Effector memory CD8-positive, alpha-beta T cell (primary cell): ENCODE measurements around the gene TMSB4X.

ENCODE experiments used
- ATAC-seq: fragments of 150-1000 bp; cut with Tn5 transposase; replicated peaks from 2 replicates; pipeline ENCODE4 v1.10.0; 2021; ENCODE audit warnings: mild to moderate bottlenecking, moderate library complexity
- DNase-seq, 3 experiments: peaks; one replicate each; pipeline ENCODE4 v3.0.0; 2021
- H3K27ac Mint-ChIP-seq, 2 donors: one replicate each; pipeline ENCODE4 v1.8.0; 2022; ENCODE audit warnings: mild to moderate bottlenecking in 2 of 2, mixed read lengths in 2 of 2, moderate library complexity in 2 of 2
- H3K27me3 Mint-ChIP-seq, 2 donors: one replicate each; pipeline ENCODE4 v1.8.0; 2022; ENCODE audit warnings: mixed read lengths in 2 of 2
- H3K36me3 Mint-ChIP-seq: one replicate; pipeline ENCODE4 v1.8.0; 2022; ENCODE audit warnings: mild to moderate bottlenecking, moderate library complexity, mixed read lengths; ENCODE audit not compliant: insufficient read depth
- H3K4me1 Mint-ChIP-seq, 2 donors: one replicate each; pipeline ENCODE4 v1.8.0; 2022; ENCODE audit warnings: low read depth in 2 of 2, mixed read lengths in 2 of 2
- H3K4me3 Mint-ChIP-seq, 2 donors: one replicate each; pipeline ENCODE4 v1.8.0; 2022; ENCODE audit warnings: mild to moderate bottlenecking in 2 of 2, mixed read lengths in 2 of 2, moderate library complexity in 2 of 2
- H3K9me3 Mint-ChIP-seq, 2 donors: one replicate each; pipeline ENCODE4 v1.8.0; 2022; ENCODE audit warnings: mixed read lengths in 2 of 2

TMSB4X gene

DNA sequence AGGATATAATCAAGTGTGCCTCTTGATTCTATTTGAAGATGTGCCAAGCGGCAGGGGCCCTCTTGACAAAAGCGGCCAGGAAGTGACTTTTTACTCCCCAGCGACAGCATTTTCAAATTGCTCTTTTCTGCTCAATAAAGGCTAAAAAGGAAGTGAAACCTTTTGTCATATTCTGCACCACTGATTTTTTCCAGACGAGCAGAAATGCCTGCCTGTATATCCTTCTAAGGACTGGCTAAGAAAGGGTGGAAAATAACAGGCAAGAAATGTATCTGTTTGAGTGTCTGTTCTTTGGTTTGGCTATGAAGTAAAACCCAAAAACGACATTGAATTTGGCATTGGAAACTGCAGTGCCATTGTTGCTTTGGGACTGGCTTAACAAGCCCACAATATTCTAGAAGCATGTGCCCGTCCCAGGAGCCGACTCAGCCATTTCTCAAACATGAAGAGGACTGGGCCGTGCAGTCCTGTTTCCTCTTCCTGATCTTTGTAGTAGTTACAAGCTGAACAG lies 25.4 kb downstream of the TMSB4X start:
- Mint-ChIP-seq H3K27ac (peak overlapping the region; percentile 92 to 95), H3K9me3 (no peaks in the 10 kb centered on the region), H3K36me3 (no peaks in the 10 kb centered on the region), H3K4me3 (peak overlapping the region; percentile 62 to 73), H3K4me1 (peaks cover 27 to 43% of the 10 kb centered on the region in 2 donors), H3K27me3 (no peaks in the 10 kb centered on the region)
- no peak for DNase-seq
- peak; percentile 61 for ATAC-seq

DNA sequence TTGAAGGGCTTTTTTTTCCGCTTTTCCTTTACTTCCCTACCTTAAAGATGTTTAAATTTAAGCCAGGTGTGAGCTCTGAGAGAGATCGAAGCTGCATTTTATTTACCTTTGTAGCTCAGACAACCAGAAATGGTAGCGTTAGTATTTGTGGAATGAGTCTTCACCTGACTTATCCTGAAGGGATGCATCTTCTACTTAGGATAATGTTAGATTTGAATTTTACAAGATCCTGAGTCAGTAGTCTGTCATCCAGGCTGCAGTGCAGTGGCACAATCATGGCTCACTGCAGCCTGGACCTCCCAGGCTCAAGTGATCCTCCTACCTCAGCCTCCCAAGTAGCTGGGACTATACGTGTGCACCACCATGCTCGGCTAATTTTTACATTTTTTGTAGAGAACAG lies 26.2 kb downstream of the TMSB4X start:
- Mint-ChIP-seq H3K4me3 (peak overlapping the region in 1 of 2 donors; percentile 73), H3K4me1 (peaks cover 32 to 48% of the 10 kb centered on the region in 2 donors), H3K27me3 (no peaks in the 10 kb centered on the region), H3K36me3 (no peaks in the 10 kb centered on the region), H3K9me3 (no peaks in the 10 kb centered on the region), H3K27ac (peak overlapping the region; percentile 92 to 95)
- DNase-seq: no peak
- ATAC-seq: no peak

DNA sequence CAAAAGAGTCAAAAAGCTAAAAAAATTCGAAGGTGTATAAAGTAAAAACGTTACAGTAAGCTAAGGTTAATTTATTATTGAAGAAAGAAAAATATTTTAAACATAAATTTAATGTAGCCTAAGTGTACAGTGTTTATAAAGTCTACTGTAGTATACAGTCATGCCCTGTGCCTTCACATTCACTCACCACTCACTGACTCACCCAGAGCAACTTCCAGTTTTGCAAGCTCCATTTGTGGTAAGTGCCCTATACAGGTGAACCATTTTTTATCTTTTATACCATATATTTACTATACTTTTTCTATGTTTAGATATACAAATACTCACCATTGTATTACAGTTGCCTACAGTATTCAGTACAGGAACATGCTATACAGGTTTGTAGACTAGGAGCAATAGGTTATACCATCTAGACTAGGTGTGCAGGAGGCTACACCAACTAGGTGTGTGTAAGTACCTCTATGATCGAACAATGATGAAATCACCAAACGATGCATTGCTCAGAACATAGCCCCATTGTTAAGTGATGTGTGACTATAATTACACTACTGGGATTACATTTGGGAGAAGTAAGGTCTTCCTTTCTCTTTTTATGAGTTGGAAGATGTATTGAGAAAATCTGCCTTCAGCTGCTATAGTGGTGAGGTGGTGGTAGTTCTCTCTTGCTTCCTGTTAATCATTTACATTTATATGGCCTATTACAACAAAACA lies 27.2 kb downstream of the TMSB4X start:
- DNase-seq (no peak), ATAC-seq (peak; percentile 32)
- no peaks in the 10 kb centered on the region for H3K36me3 Mint-ChIP-seq
- peaks cover 36 to 49% of the 10 kb centered on the region in 2 donors for H3K4me1 Mint-ChIP-seq
- H3K4me3 Mint-ChIP-seq: no peak overlapping the region
- no peaks in the 10 kb centered on the region for H3K27me3 Mint-ChIP-seq
- peak overlapping the region in 1 of 2 donors; percentile 73 for H3K27ac Mint-ChIP-seq
- no peaks in the 10 kb centered on the region for H3K9me3 Mint-ChIP-seq

DNA sequence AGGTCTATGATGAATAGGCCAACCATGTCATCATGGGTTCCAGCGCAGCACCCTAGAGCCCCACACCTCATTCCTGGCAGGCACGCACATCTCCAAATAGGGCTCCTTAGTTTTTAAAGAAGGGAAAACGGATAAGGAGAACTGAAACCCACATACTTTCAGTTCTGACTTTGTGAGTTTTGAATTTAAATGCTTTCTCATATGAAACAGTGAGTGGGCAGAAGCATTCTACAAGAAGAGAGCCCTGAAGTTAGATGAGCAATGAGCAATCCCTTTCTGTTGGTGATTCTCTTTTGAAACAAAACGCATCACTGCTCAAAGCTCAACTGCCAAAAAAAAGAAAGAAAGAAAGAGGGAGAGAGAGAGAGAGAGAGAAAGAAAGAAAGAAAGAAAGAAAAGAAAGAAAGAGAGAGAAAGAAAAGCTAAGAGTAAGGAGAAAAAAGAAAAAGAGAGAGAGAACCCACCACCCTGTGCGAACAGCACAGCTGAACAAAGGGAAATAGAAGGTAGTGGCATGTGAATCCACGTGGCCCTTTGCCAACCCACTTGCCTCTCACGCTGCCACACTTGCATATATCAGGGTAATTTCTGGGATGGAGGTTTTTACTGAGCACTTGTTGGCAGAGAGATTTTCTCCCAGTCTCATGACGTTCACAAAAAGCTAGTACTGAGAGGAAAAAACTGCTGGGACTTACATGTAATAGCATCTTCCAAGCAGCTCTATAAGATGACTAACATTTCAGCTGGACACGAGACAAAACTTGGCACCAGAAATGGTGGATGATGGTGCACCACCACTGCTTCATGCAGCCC lies 31.0 kb downstream of the TMSB4X start:
- Mint-ChIP-seq H3K27me3 (no peaks in the 10 kb centered on the region), H3K4me1 (peaks cover 26 to 32% of the 10 kb centered on the region in 2 donors), H3K27ac (peak overlapping the region; percentile 85 to 89), H3K9me3 (no peaks in the 10 kb centered on the region), H3K4me3 (peak overlapping the region; percentile 68 to 75), H3K36me3 (no peaks in the 10 kb centered on the region)
- DNase-seq: no peak
- peak; percentile 58 for ATAC-seq

DNA sequence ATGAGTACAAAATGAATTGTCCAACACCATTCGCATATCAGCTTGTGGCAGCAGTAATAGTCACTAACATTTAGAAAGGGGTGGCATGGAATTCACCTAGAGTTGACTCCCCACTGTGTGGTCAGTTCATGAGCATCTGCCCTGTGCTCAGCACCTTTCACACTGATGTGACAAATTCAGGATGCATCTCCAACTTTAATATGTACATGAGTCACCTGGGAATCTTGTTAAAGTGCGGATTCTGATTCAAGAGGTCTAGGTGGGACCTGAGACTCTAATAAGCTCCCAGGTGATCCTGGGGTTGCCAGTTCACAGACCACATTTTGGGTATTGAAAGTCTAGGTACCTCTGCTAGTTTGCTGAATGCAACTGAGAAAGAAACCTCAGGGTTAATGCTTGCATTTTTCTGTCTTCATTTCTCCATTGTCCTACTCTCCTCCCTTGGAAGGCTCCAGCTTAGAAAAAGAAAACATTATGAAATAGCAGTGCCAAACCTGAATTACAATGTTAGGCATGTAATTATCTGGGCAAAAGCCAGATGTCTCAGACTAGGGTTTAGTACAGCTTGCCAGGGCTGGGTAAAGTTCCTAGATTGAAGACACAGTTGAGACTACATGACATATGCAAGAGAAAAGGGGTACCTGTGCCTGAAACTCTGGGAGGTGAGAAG lies 32.7 kb downstream of the TMSB4X start:
- no peak for DNase-seq
- H3K4me3 Mint-ChIP-seq: peak overlapping the region in 1 of 2 donors; percentile 8
- no peak for ATAC-seq
- no peaks in the 10 kb centered on the region for H3K9me3 Mint-ChIP-seq
- peaks cover 21 to 32% of the 10 kb centered on the region in 2 donors for H3K4me1 Mint-ChIP-seq
- no peaks in the 10 kb centered on the region for H3K27me3 Mint-ChIP-seq
- peak overlapping the region in 1 of 2 donors; percentile 28 for H3K27ac Mint-ChIP-seq
- H3K36me3 Mint-ChIP-seq: no peaks in the 10 kb centered on the region

DNA sequence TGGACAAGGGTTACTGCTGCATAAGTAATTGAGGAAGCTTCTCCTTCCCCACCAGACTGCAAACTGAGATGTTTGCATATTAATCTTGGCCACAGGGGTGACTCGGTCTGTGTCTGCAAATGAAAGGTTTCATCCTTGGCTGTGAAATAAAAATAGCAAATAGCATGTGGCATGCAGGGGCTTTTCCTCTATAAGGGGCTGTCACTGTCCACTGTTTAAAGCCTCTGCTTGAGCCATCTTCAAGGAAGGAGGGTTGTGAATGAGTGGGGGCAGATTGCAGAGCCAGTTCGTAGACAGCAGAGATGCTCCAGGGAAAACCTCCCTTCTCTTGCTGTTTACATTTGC lies 33.3 kb downstream of the TMSB4X start:
- H3K4me3 Mint-ChIP-seq: peak overlapping the region in 1 of 2 donors; percentile 8
- ATAC-seq (no peak), DNase-seq (no peak)
- H3K4me1 Mint-ChIP-seq: peaks cover 20 to 29% of the 10 kb centered on the region in 2 donors
- H3K36me3 Mint-ChIP-seq: no peaks in the 10 kb centered on the region
- no peaks in the 10 kb centered on the region for H3K9me3 Mint-ChIP-seq
- no peaks in the 10 kb centered on the region for H3K27me3 Mint-ChIP-seq
- H3K27ac Mint-ChIP-seq: peak overlapping the region in 1 of 2 donors; percentile 28

DNA sequence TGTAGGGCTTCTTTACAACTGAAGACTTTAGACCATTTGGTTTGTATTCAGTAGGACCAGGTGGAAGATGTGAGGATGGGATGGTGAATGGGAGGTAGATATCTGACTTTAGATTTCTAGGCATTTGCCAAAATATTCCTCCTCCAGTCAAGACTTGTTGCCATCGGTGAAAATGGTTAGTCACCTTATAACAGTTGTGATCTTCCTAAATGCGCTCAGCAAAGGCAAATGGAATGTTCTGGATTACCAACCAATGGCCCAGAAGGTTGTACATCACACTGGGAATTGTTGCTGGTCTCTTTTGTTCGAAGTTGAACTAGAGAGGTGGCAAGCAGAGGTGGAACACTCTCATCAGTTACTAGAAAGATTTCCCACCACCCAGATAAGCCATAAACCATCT lies 33.9 kb downstream of the TMSB4X start:
- Mint-ChIP-seq H3K9me3 (no peaks in the 10 kb centered on the region), H3K27ac (no peak overlapping the region), H3K4me1 (peaks cover 26 to 36% of the 10 kb centered on the region in 2 donors), H3K36me3 (no peaks in the 10 kb centered on the region), H3K4me3 (no peak overlapping the region), H3K27me3 (no peaks in the 10 kb centered on the region)
- DNase-seq: no peak
- ATAC-seq: no peak

DNA sequence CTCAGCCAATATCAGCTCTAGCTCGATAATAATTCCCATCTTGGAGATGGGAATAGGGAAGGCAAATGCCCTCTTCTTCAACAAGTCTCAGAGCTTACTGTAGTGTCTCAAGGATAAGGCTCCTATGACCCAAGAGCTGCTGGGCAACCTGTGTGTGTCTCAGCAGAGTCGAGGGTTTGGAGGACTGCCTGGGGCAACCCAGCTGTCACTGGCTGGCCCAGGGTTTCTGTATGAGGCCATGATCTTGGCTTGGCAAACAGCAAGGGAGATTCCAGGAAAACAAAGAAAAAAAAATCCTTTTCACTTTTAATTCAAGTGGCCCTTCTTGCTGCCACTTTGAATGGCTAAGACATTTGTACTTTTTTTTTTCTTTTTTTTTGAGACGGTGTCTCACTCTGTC lies 34.4 kb downstream of the TMSB4X start:
- DNase-seq (no peak), ATAC-seq (no peak)
- peaks cover 26 to 40% of the 10 kb centered on the region in 2 donors for H3K4me1 Mint-ChIP-seq
- no peak overlapping the region for H3K4me3 Mint-ChIP-seq
- H3K27ac Mint-ChIP-seq: no peak overlapping the region
- no peaks in the 10 kb centered on the region for H3K9me3 Mint-ChIP-seq
- no peaks in the 10 kb centered on the region for H3K36me3 Mint-ChIP-seq
- no peaks in the 10 kb centered on the region for H3K27me3 Mint-ChIP-seq

DNA sequence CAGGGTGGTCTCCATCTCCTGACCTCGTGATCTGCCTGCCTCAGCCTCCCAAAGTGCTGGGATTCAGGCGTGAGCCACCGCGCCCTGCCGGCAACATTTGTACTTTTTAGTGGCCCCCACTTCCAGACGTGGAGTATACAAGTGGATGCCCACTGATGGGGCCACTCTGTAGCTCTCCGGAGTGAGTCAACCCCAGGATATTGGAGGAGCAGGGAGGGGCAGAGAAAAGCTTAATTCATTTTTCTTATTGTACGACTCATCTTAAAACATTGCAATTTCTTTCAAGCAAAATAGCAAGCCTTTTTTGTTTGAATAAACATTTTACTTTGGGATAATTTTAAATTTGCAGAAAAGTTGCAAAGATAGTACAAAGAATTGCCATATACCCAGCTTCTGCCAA lies 34.9 kb downstream of the TMSB4X start:
- no peak for DNase-seq
- ATAC-seq: no peak
- Mint-ChIP-seq H3K27ac (no peak overlapping the region), H3K9me3 (no peaks in the 10 kb centered on the region), H3K4me1 (peaks cover 23 to 36% of the 10 kb centered on the region in 2 donors), H3K27me3 (no peaks in the 10 kb centered on the region), H3K4me3 (no peak overlapping the region), H3K36me3 (no peaks in the 10 kb centered on the region)

DNA sequence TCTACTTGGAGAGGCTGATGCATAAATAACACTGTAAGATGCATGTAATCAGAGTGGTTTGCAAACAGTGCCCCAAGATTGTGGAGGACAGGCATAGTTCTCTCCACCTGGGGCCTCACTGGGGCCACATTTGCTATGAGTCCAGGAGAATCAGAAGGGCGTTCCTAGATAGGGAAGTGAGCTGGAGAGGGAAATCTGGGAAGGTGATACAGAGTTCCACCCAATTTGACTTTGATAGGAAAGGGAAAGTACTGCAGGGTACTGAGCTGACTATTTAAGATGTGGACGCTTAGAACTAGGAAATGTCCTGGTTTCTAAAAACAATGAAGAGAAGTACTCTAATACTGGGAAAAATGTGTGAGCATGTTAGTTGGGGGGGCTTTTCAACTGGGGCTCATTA lies 35.6 kb downstream of the TMSB4X start:
- ATAC-seq (no peak), DNase-seq (no peak)
- peaks cover 21 to 32% of the 10 kb centered on the region in 2 donors for H3K4me1 Mint-ChIP-seq
- no peaks in the 10 kb centered on the region for H3K9me3 Mint-ChIP-seq
- H3K36me3 Mint-ChIP-seq: no peaks in the 10 kb centered on the region
- no peak overlapping the region for H3K4me3 Mint-ChIP-seq
- H3K27me3 Mint-ChIP-seq: no peaks in the 10 kb centered on the region
- no peak overlapping the region for H3K27ac Mint-ChIP-seq

DNA sequence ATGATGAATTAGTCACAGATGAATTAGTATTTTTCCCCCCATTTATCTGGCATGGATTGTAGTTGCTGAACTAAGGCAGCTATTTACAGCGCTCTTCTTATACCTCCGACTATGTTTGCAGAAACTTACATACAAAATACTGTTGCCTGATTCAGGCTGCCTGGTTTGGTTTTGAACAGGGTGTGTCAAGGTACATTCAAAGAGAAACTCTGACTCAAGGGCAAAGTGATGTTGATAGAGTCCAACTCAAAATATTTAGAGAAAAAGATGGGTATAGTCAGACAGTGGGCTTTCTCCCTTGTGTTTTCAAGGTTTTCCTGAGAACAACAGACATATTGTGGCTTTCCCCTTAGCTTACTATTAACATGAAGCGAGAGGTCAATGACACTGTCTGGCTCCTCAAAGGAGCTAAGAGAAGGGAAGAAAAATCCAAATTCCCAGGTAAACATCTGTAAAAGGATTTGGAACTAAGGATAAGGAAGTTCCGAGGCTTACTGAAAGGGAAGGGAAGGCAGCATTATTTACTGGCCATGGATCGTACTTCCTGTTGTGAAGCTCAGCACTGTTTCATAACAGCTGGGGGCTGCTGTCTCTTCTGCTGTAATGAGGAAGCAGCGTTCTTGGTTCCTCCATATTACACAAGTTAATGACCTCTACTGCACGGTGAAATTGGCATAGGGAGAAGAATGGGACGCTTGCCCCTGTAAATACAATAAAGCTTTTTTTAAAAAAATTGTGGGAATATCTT lies 38.6 kb downstream of the TMSB4X start:
- no peak for DNase-seq
- H3K4me1 Mint-ChIP-seq: peaks cover 12 to 16% of the 10 kb centered on the region in 2 donors

DNA sequence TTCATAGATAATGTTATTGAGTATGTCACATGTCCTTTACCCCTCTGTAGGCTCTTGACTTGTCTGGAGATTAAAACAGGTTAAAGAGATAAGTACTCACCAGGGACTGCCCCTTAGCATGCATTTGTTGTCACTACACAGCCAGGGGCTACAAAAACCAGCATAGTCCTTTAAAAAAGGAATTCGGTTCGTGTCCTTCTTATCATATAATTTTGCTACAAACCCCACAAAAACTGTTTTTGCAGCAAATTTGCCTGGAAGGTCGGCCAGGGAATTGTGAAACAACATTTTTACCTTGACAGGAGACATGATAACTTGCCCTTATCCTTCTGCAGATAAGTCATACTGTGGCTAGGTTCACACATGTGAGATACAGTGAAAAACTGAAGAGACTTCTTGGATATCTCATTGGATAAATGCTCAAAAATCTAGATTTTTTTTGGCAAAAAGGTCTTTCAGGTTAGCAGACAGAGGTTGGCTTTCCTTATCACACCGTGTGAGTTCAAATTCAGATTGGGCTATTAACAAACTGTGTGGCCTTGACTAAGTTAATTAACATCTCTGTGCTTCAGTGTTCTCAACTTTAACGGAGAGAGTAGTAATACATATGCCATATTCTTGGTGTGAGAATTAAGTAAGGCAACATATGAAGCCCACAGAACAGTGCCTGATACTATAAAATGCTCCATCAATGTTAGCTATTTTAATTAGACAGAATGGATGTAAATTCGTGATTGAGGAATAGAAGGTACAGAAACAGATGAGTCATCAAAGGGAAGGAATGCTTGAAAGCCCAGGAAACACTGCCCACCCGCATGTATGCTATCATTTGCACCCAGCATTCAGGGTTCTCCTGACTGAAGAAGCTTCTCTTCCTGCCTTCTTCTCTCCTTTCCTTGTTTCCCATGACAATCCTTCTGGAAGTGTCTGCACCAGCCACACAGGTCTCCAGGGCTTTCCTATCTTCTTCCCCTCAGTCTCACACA lies 39.5 kb downstream of the TMSB4X start:
- ATAC-seq: no peak
- no peak for DNase-seq
- Mint-ChIP-seq H3K27ac (peak overlapping the region; percentile 91 to 92), H3K36me3 (no peaks in the 10 kb centered on the region), H3K9me3 (no peaks in the 10 kb centered on the region), H3K27me3 (no peaks in the 10 kb centered on the region), H3K4me1 (peaks cover 12 to 16% of the 10 kb centered on the region in 2 donors), H3K4me3 (peak overlapping the region; percentile 42 to 64)

More for the DNA sequence above, 38.6 kb downstream of the TMSB4X start:
- Mint-ChIP-seq H3K9me3 (no peaks in the 10 kb centered on the region), H3K27me3 (no peaks in the 10 kb centered on the region), H3K4me3 (peak overlapping the region; percentile 42 to 64), H3K36me3 (no peaks in the 10 kb centered on the region), H3K27ac (peak overlapping the region; percentile 91 to 92)
- ATAC-seq: peak; percentile 74
